WTC11 (cell line): ENCODE measurements around the gene RDH11.

Experiments
- ATF3 ChIP-seq: sonication (generic); formaldehyde crosslinking; conservative IDR thresholded peaks from 2 replicates; pipeline ENCODE4 v1.8.1; 2022; ENCODE audit warnings: mild to moderate bottlenecking, missing genetic modification reagents
- CTCF ChIP-seq: fragments of 200-600 bp; IDR thresholded peaks from 2 replicates; pipeline ENCODE4 v1.8.0; 2022; ENCODE audit warnings: antibody characterized with exemption
- ETV6 ChIP-seq: sonication (generic); formaldehyde crosslinking; IDR thresholded peaks from 2 replicates; pipeline ENCODE4 v1.8.1; 2022; ENCODE audit warnings: mild to moderate bottlenecking, missing genetic modification reagents
- GABPB1 ChIP-seq: sonication (generic); formaldehyde crosslinking; IDR thresholded peaks from 2 replicates; pipeline ENCODE4 v1.8.1; 2023; ENCODE audit warnings: mild to moderate bottlenecking, missing genetic modification reagents
- TEAD1 ChIP-seq: sonication (generic); formaldehyde crosslinking; IDR thresholded peaks from 2 replicates; pipeline ENCODE4 v1.8.0; 2022; ENCODE audit warnings: mild to moderate bottlenecking, missing genetic modification reagents
- ZBTB43 ChIP-seq: sonication (generic); formaldehyde crosslinking; IDR thresholded peaks from 2 replicates; pipeline ENCODE4 v1.8.1; 2023; ENCODE audit warnings: mild to moderate bottlenecking, missing genetic modification reagents
- ZNF317 ChIP-seq: sonication (generic); formaldehyde crosslinking; IDR thresholded peaks from 2 replicates; pipeline ENCODE4 v1.8.1; 2023; ENCODE audit warnings: low read depth, mild to moderate bottlenecking, moderate library complexity, missing genetic modification reagents, borderline replicate concordance
- TF ChIP-seq, protein P1 (sequence below): sonication (generic); formaldehyde crosslinking; IDR thresholded peaks from 2 replicates; pipeline ENCODE4 v1.8.0; 2022; ENCODE audit warnings: mild to moderate bottlenecking, missing genetic modification reagents

- no peak for TF ChIP-seq TEAD1
- TF ChIP-seq CTCF, result no peak
- no peak for TF ChIP-seq GABPB1 (CRISPR knock-in tag)
- no peak for TF ChIP-seq ZBTB43 (CRISPR knock-in tag)
- TF ChIP-seq ZNF317, result no peak
- TF ChIP-seq ATF3 (CRISPR knock-in tag), result no peak
- TF ChIP-seq, protein P1, sequence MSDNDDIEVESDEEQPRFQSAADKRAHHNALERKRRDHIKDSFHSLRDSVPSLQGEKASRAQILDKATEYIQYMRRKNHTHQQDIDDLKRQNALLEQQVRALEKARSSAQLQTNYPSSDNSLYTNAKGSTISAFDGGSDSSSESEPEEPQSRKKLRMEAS, result no peak
- no peak for TF ChIP-seq ETV6 (CRISPR knock-in tag)
Observed at GRCh38 chr14:67690011-67690410, 5.6 kb downstream of the RDH11 start.
